Mesothelial cell of epicardium (in vitro differentiated cells): ENCODE results near the gene CDK5RAP2. TPM values are rescaled to one million over a fixed set of nuclear protein-coding genes. Genes with fewer than 3 reads are reported as not detected.

Experiments
- DNase-seq, 2 experiments: peaks; one replicate each; pipeline ENCODE4 v3.0.0; 2021; ENCODE audit warnings: low spot score in 2 of 2; ENCODE audit not compliant: unreplicated experiment in 2 of 2
- H3K27ac Mint-ChIP-seq: 2 replicates; pipeline ENCODE4 v1.8.0; 2021; ENCODE audit warnings: mixed read lengths
- H3K27me3 Mint-ChIP-seq: 2 replicates; pipeline ENCODE4 v1.8.0; 2021; ENCODE audit warnings: low read depth, mixed read lengths
- H3K36me3 Mint-ChIP-seq: 2 replicates; pipeline ENCODE4 v1.8.0; 2021; ENCODE audit warnings: mixed read lengths
- H3K4me1 Mint-ChIP-seq: 2 replicates; pipeline ENCODE4 v1.8.0; 2021; ENCODE audit warnings: mixed read lengths
- H3K4me3 Mint-ChIP-seq: 2 replicates; pipeline ENCODE4 v1.8.0; 2021; ENCODE audit warnings: mild to moderate bottlenecking, moderate library complexity, mixed read lengths
- H3K9me3 Mint-ChIP-seq: 2 replicates; pipeline ENCODE4 v1.8.0; 2021; ENCODE audit warnings: mixed read lengths
- total RNA-seq: library from RNA; stranded (reverse); gene quantifications from 3 replicates; pipeline ENCODE4 v1.2.1, GENCODE V29; 2021
- TF ChIP-seq, protein P1 (sequence below): fragments of 200-600 bp; sonication (generic); IDR thresholded peaks from one replicate; pipeline ENCODE4 v1.5.0; 2021; ENCODE audit warnings: antibody characterized with exemption; ENCODE audit not compliant: unreplicated experiment

CDK5RAP2 gene
- total RNA-seq, 1 donor from 2014 or later: 71.0 TPM

- Mint-ChIP-seq H3K27ac (peak overlapping the region; percentile 11), H3K4me1 (peaks cover 8% of the 10 kb centered on the region), H3K27me3 (no peaks in the 10 kb centered on the region), H3K36me3 (peaks cover 28% of the 10 kb centered on the region), H3K9me3 (no peaks in the 10 kb centered on the region), H3K4me3 (no peak overlapping the region)
- DNase-seq: no peak
- TF ChIP-seq, protein P1, sequence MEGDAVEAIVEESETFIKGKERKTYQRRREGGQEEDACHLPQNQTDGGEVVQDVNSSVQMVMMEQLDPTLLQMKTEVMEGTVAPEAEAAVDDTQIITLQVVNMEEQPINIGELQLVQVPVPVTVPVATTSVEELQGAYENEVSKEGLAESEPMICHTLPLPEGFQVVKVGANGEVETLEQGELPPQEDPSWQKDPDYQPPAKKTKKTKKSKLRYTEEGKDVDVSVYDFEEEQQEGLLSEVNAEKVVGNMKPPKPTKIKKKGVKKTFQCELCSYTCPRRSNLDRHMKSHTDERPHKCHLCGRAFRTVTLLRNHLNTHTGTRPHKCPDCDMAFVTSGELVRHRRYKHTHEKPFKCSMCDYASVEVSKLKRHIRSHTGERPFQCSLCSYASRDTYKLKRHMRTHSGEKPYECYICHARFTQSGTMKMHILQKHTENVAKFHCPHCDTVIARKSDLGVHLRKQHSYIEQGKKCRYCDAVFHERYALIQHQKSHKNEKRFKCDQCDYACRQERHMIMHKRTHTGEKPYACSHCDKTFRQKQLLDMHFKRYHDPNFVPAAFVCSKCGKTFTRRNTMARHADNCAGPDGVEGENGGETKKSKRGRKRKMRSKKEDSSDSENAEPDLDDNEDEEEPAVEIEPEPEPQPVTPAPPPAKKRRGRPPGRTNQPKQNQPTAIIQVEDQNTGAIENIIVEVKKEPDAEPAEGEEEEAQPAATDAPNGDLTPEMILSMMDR: no peak
These were observed 167.5 kb downstream of the CDK5RAP2 start for GRCh38 chr9:120412425-120412951.

DNA sequence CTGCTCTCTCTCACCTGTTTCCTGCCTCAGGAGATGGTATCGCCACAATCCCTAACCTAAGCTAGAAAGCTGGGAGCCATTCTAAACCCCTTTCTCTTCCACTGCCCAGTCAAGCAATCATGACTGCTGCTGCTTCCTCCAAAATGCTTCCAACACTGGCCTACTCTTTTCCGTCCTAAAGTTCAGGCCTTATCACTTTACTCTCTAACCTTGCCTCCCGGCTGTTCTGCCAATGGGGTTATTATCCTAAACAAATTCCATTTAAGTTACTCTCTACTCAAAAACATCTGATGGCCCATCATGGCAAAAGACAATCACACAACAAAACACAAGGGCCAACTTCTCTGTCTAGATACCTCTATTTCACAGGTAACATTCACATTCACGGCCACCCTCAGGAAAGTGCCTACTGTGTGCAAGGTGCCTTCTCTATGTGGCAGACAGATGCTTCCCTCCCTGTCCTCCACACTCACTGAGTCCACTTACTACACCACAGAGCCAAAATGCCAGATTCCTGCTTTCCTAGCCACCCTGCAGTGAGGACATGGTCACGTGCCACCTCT is 168.0 kb downstream of the CDK5RAP2 start:
- H3K4me1 Mint-ChIP-seq: peaks cover 8% of the 10 kb centered on the region
- TF ChIP-seq, protein P1: no peak
- no peaks in the 10 kb centered on the region for H3K9me3 Mint-ChIP-seq
- H3K4me3 Mint-ChIP-seq: no peak overlapping the region
- H3K36me3 Mint-ChIP-seq: peaks cover 25% of the 10 kb centered on the region
- no peak for DNase-seq
- H3K27ac Mint-ChIP-seq: no peak overlapping the region
- no peaks in the 10 kb centered on the region for H3K27me3 Mint-ChIP-seq

- TF ChIP-seq, protein P1: no peak
- no peak overlapping the region for H3K27ac Mint-ChIP-seq
- DNase-seq: no peak
- no peaks in the 10 kb centered on the region for H3K9me3 Mint-ChIP-seq
- no peaks in the 10 kb centered on the region for H3K27me3 Mint-ChIP-seq
- H3K4me3 Mint-ChIP-seq: no peak overlapping the region
- peaks cover 27% of the 10 kb centered on the region for H3K36me3 Mint-ChIP-seq
- H3K4me1 Mint-ChIP-seq: peaks cover 8% of the 10 kb centered on the region
These were observed 169.0 kb downstream of the CDK5RAP2 start for GRCh38 chr9:120410925-120411501.

GRCh38 chr9:120408680-120409258 is 171.2 kb downstream of the CDK5RAP2 start:
- Mint-ChIP-seq H3K36me3 (peaks cover 19% of the 10 kb centered on the region), H3K4me1 (peaks cover 8% of the 10 kb centered on the region), H3K27me3 (no peaks in the 10 kb centered on the region), H3K9me3 (no peaks in the 10 kb centered on the region), H3K27ac (no peak overlapping the region), H3K4me3 (no peak overlapping the region)
- no peak for DNase-seq
- TF ChIP-seq, protein P1: no peak

GRCh38 chr9:120405860-120406259 is 174.1 kb downstream of the CDK5RAP2 start:
- no peaks in the 10 kb centered on the region for H3K27me3 Mint-ChIP-seq
- no peak overlapping the region for H3K4me3 Mint-ChIP-seq
- H3K9me3 Mint-ChIP-seq: no peaks in the 10 kb centered on the region
- H3K4me1 Mint-ChIP-seq: no peaks in the 10 kb centered on the region
- no peak overlapping the region for H3K27ac Mint-ChIP-seq
- peaks cover 35% of the 10 kb centered on the region for H3K36me3 Mint-ChIP-seq
- DNase-seq: no peak
- TF ChIP-seq, protein P1: no peak
